Myocyte (in vitro differentiated cells): ENCODE results near the gene HSD17B4. TPM values are rescaled to one million over a fixed set of nuclear protein-coding genes. Genes with fewer than 3 reads are reported as not detected.
"Not testable (repeated sequence)": the region's sequence is repeated elsewhere in the genome, so short reads cannot be mapped to it uniquely, and the experiment has no call there.

Experiments used
- DNase-seq: peaks from one replicate; pipeline ENCODE4 v3.0.0-alpha.2; 2012; ENCODE audit warnings: low read depth
- total RNA-seq: library from RNA; depleted of rRNA; stranded (reverse); fragments of >200 nt; gene quantifications from 2 replicates; pipeline ENCODE4 v1.2.3, GENCODE V29; 2014

HSD17B4 gene
- total RNA-seq, 1 donor from 2014 or later = 117 TPM

DNA sequence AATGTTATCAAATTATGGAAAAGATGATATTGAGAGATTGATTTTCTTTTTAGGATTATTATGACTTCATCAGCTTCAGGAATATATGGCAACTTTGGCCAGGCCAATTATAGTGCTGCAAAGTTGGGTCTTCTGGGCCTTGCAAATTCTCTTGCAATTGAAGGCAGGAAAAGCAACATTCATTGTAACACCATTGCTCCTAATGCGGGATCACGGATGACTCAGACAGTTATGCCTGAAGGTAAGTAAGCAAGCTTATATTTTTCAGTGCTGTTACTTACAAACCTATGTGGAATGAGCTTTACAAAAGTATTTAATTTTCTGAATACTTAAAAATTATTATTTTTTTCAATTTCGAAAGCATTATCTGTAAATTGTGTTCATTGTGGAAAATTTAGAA, 26.5 kb downstream of the HSD17B4 start:
- no peak for DNase-seq

DNA sequence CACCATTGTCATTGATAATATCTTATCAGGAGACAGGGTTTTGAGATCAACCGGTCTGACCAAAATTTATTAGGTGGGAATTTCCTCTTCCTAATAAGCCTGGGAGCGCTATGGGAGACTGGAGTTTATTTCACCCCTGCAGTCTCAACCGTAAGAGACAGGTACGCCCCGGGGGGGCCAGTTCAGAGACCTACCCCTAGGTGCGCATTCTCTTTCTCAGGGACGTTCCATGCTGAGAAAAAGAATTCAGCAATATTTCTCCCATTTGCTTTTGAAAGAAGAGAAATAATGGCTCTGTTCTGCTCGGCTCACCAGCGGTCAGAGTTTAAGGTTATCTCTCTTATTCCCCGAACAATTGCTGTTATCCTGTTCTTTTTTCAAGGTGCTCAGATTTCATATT, 28.3 kb downstream of the HSD17B4 start:
- DNase-seq = not testable (repeated sequence)

DNA sequence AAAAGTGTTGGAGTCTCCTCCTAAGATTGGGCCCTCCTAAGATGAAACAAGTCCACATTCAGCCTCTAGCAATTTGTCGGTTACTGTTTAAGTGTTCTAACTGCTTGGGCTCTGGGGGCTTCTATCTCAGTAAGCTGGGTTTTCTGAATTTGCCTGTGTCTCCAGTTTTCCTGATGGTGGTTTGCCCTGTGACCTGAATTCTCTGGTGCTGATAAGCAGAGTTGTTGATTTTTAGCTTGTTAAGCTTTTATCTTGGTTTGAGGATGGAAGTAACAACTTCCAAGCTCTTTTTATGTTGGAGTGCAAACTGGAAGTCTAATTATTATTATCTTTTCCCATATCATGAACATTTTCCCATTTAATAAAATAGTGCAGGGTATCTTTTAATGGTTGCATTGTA, 30.9 kb downstream of the HSD17B4 start:
- DNase-seq = no peak

DNA sequence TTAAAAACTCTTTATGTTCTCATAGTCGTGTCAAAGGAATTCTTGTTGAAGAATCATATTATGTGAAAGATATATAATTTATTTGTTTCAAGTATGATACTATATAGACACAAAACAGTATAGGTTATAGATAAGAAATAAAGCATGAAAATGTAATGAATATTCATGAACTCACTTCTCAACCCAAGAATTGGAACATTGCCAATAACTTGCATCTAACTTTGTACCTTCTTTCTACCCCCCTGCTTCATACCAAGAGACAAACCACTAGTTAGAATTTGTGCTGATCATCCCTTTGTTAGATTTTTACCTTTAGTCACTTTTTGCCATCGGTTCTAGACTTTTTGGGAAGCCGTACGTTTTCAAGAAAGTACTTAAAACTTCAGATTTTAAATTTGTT, 32.6 kb downstream of the HSD17B4 start:
- no peak for DNase-seq

DNA sequence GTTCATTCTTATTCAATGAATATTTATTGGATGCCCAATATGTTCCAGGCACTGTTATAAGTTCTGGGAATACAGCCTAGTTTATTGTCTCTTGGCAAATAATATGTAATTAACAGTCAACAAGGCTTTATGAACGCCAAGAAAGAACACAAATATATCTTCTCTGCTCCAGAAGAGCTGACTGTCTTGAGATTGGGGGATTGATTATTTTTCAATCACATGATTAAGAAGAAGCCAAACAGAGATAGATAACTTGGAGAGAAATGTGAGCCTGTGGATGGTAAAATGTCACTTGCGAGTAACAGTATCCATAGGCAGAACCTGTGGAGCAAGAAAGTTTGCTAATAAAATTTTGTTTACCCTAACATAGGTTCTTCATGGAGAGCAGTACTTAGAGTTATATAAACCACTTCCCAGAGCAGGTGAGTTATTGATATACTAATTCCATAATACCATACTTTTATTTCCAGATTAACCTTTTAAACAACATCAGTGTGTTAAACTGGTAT, 49.4 kb downstream of the HSD17B4 start:
- DNase-seq = no peak

DNA sequence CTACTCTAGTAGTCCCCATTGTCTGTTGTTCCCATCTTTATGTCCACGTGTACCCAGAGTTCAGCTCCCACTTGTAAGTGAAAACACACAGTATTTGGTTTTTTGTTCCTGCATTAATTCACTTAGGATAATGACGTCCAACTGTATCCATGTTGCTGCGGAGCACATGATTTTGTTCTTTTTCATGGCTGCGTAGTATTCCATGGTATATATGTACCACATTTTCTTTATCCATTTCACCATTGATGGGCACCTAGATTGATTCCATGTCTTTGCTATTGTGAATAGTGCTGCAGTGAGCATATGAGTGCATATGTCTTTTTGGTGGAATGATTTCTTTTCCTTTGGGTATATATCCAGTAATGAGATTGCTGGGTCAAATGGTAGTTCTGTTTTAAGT, 51.6 kb downstream of the HSD17B4 start:
- not testable (repeated sequence) for DNase-seq

DNA sequence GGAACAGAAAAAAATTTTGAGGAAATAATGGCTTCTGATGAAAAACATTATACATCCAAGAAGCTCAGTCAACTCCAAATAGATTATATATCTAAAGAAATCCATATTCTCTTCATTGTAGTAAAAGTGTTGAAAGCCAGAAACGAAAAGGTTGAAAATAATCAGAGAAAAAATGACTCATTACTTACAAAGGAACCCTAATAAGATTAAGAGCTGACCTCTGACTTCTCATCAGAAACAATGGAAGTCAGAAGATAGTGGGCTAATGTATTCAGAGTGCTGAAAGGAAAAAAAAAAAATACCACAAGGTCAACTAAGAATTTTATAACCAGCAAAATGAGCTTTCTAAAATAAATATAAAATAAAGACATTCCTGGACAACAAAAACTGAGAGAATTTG, 60.0 kb downstream of the HSD17B4 start:
- DNase-seq = no peak

DNA sequence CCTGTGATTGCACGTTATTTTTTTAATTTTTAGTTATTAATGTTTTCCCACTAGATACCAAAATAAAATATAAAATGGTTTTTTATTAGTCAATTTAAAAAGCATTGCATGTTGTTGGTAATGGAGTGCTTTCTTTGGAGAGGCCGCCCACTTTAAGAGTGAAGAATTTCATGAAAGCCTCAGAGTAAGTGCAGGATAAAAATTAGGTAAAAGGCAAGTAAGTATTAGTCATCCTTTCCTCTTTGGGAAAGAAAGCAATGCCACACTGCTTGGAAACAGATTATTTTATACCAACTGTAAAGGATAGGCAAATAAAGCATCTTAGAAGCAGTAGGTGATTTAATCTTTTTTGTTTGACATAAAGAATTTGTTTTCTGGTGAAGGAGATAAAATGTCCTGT, 62.9 kb downstream of the HSD17B4 start:
- DNase-seq = peak; percentile 5

DNA sequence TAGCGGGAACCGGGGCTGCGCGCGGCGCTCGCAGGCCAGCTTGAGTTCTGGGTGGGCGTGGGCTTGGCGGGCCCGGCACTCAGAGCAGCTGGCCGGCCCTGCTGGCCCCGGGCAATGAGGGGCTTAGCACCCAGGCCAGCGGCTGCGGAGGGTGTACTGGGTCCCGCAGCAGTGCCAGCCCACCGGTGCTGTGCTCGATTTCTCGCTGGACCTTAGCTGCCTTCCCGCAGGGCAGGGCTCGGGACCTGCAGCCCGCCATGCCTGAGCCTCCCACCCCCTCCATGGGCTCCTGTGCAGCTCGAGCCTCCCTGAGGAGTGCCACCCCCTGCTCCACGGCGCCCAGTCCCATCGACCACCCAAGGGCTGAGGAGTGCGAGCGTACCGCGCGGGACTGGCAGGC, 64.8 kb downstream of the HSD17B4 start:
- DNase-seq = not testable (repeated sequence)

DNA sequence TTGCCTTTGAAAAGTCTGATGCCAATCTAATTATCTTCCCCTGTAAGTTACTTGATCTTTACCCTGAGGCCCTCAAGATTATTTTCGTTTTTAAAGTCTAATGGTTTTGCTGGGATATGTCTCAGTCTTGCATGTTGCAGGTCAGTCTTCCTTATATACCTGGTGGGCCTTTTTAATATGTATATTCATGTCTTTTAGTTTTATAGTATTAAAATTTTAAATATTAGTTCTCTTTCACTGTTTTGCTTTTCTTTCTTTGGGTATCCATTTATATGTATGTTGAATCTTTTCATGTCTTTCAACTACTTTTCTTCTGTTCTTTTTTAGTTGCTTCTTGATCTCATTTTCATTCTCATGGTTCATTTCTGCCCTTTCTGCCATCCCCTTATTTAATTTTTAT, 68.9 kb downstream of the HSD17B4 start:
- DNase-seq = no peak

DNA sequence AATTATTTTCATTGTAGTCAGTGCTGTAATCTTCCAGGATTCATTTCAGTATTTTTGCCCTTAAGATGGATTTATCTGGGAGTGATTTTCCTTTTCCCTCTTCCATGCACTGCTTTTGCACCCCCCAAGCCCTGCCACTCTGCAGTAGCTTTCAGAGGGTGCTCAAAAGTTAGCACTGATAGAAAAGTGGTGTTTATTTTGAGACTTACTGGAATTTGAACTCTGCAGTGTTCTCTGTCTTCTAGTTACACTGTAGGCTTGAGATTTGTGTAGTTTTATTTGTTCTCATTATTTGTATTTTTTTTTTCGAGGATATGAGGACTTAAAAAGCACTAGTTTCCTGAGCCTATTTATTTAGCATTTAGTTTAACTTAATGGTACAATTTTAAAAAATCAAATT, 70.5 kb downstream of the HSD17B4 start:
- DNase-seq = no peak

DNA sequence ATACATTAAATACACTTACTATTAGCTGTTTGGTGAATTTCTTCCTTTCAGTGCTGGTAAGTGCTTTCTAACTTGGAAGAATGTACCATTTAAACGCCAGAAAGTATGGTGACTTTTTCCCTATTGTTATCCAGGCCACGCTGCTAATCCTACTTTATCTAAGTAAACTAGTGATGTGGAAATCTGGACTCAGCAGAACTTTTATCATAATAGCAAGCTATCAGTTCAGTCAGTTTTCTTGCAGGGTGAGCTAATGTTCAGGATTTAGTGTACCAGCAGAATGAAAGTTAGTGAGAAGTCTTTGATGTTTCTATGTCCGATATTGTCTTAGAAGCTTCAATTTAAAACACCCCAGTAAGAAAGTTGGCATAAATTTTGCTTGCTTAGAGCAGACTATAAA, 72.2 kb downstream of the HSD17B4 start:
- no peak for DNase-seq

DNA sequence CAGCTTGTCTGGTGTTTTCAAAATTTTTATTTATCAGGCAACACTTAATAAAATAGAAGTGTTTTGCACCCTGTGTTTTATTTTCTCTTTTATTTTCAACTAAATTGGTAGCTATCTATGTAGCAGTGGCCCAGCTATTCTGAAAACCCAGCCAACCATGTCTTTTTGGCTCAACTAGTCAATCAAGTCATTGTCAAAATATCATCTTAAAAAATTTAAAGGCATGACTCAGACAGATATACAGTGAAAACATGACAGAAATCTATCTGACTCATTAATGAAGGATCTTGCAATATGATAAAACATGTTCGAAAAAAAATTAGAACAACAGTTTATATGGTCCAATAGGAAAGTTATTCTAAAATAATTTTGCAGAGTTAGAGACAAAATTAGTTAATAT, 75.1 kb downstream of the HSD17B4 start:
- DNase-seq = no peak

DNA sequence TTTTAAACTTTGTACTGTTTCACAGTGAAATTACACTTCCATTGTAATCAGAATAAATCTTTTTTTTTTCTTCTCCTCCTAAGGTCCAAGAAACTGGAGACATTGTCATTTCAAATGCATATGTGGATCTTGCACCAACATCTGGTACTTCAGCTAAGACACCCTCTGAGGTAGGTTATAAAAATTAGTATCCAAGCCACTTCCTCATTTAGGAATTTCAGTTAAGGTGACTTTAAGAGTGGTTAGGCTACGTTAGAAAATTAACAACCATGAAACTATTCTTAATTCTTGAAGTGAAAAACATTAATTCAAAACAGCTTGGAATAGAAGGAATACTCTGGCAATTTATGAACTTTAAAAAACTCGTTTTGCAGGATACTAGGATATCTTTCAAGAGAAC, 77.5 kb downstream of the HSD17B4 start:
- DNase-seq = no peak

DNA sequence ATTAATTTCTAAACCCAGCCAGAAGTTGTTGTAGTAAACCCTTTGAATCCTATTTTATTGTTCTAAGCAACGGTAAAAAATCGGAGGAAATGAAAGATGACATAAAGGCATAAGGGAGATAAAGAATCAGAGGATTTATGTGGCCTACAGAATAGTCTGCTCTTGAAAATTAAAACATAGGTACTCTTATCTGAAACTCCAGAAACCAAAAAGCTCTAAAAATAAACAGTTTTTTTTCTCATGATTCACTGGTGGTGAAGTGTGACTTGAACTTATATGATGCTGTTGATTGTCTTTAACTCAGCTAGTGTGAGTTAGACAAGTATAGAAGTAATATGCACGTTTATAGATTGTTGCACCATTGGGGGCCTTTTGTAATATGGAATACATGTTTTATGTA, 80.3 kb downstream of the HSD17B4 start:
- no peak for DNase-seq

DNA sequence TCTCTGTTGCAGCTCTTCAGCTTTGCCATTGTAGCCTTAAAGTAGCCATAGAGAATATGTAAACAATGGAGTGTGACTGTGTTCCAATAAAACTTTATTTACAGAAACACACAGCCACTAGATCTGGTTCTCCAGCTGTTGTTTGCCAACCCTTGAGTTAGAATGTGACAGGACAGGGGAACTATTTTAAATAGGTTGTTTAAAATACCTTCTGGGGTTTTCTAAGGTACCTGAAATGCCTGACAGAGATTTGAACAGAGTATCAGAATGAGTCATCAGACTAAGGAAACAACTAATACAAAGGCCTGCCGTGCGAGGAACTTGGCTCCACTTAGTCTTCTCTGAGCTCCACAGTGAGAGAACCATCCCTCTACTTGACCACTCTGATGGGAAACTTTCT, 85.4 kb downstream of the HSD17B4 start:
- DNase-seq = peak; percentile 12

DNA sequence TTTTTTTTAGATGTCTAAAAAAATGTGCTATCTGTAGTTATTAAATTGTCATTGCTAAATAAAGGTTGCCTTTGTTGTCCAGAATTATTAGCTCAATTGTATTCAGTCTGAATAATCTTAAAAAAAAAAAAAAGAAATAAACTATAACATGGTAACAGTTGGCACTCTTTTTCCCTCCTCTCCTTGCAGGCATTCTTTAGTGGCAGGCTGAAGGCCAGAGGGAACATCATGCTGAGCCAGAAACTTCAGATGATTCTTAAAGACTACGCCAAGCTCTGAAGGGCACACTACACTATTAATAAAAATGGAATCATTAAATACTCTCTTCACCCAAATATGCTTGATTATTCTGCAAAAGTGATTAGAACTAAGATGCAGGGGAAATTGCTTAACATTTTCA, 89.4 kb downstream of the HSD17B4 start:
- DNase-seq = no peak

DNA sequence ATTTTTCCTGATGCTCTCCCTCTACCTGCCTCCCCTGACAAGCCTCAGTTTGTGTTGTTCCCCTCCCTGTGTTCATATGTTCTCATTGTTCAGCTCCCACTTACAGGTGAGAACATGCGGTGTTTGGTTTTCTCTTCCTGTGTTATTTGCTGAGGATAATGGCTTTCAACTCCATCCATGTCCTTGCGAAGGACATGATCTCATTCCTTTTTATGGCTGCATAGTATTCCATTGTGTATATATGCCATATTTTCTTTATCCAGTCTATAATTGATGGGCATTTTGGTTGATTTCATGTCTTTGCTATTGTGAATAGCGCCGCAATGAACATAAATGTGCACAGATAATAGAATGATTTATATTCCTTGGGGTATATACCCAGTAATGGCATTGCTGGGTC, 99.5 kb downstream of the HSD17B4 start:
- no peak for DNase-seq

DNA sequence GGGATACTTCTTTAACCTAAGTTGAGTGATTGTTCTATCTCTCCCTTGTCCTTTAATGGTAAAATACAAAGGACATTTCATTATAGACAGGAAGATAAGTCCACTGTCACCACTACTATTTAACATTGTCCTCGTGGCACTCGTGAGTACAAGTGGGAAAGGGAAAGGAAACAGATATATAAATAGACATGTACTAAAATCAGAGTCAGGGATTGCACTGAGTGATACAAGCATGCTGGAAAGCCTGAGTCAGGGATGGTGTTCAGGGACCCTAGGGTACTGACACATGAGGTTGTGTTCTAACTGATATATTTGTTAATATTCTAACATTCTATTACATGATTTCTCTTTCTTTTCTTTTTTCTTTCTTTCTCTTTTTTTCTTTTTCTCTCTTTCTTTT, 102.3 kb downstream of the HSD17B4 start:
- DNase-seq = peak; percentile 13

DNA sequence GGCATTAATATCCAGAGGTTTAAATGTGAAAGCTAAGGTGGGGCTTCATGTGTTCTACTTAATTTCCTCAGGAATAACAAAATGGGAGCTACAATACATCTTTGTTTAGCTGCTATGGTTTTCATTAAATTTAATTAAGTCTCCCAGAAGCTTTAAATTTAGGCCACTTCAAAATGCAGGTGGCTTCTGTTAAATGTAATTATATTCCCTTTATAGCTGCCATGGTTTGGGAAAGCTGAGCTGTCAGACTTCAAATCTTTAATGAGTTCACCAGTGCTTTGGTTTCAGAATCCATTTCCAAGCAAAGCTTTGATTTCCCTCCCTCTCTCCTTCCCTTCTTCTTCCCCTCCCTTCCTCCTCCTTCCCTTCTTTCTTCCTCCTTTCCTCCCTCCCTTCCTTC, 118.6 kb downstream of the HSD17B4 start:
- DNase-seq = no peak

DNA sequence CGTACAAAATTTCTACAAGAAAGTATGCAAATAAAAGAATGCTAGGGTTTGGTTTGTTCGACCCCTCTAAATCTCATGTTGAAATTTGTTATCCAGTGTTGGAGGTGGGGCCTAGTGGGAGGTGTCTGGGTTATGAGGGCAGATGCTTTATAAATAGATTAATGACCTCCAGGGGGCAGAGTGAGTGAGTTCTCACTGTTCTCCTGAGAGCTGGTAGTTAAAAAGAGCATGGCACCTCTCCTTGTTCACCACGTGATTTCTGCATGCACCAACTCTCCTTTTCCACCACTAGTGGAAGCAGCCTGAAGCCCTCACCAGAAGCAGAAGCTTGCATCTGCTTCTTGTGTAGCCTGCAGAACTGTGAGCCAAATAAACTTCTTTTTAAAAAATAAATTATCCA, 126.6 kb downstream of the HSD17B4 start:
- DNase-seq = peak; percentile 40

DNA sequence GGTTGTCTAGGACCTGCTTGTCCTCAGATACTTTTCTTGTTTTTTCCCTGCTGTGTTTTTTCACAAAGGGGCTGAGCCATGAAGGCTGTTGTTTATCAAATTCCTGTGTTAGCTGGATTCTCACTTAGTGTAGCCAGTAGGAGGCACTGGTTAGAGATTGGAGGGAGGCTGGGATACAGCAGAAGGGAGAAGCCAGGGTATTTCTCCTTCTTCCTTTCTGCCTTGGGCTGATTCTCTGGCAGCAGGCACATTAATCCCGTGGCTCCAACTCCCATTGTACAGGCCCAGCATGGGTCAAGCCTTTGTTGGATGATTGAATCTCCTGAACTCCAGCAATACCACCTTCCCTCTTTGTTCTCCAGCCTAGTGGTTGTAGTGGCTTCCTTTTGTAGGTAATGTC, 130.7 kb downstream of the HSD17B4 start:
- DNase-seq = no peak

DNA sequence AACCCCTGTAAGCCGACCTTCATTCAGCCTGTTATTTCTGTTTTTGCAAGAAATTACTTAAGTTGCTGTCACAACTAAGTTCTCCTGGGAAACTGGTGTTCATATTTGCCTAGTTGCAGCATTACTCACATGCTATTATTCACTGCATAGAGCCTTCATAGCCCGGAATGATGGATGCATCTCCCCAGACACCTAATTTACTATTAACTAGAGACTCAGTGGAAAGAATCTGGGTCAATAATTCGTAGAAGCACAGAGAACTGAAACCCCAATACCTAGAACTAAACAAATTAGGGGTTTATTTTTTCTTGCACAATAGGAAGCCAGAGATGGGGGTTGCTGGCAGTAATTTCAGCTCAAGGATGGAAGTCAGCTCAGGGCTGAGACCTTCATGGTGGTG, 131.4 kb downstream of the HSD17B4 start:
- no peak for DNase-seq
